Parathyroid adenoma (tissue), 2 donors: ENCODE data around the gene SREBF1.

Experiments
- H2AFZ ChIP-seq: fragments of 300-600 bp; sonication (generic); one replicate; pipeline ENCODE4 v1.7.0; 2017; ENCODE audit warnings: antibody characterized with exemption, mild to moderate bottlenecking
- H3K27ac ChIP-seq: fragments of 300-600 bp; sonication (generic); one replicate; pipeline ENCODE4 v1.7.0; 2017
- H3K27me3 ChIP-seq: fragments of 300-600 bp; sonication (generic); one replicate; pipeline ENCODE4 v1.7.0; 2017; ENCODE audit warnings: low read length; ENCODE audit not compliant: control insufficient read depth, insufficient read depth
- H3K36me3 ChIP-seq: fragments of 300-600 bp; sonication (generic); one replicate; pipeline ENCODE4 v1.7.0; 2017; ENCODE audit warnings: low read length; ENCODE audit not compliant: control insufficient read depth, insufficient read depth
- H3K4me1 ChIP-seq: fragments of 300-600 bp; sonication (generic); one replicate; pipeline ENCODE4 v1.7.0; 2017; ENCODE audit warnings: control low read depth
- H3K4me2 ChIP-seq: fragments of 300-600 bp; sonication (generic); one replicate; pipeline ENCODE4 v1.7.0; 2017; ENCODE audit warnings: low read length
- H3K4me3 ChIP-seq: fragments of 300-600 bp; sonication (generic); one replicate; pipeline ENCODE4 v1.7.0; 2017; ENCODE audit warnings: low read depth, low read length
- H3K79me2 ChIP-seq: fragments of 300-600 bp; sonication (generic); one replicate; pipeline ENCODE4 v1.7.0; 2017; ENCODE audit warnings: control low read depth
- H3K9ac ChIP-seq: fragments of 300-600 bp; sonication (generic); one replicate; pipeline ENCODE4 v1.7.0; 2017; ENCODE audit warnings: mild to moderate bottlenecking
- H3K9me3 ChIP-seq: fragments of 300-600 bp; sonication (generic); one replicate; pipeline ENCODE4 v1.7.0; 2017; ENCODE audit warnings: low read length; ENCODE audit not compliant: control insufficient read depth
- TF ChIP-seq, protein P1 (sequence below): fragments of 300-600 bp; sonication (generic); IDR thresholded peaks from one replicate; pipeline ENCODE4 v1.7.0; 2017; ENCODE audit warnings: antibody characterized with exemption, mild to moderate bottlenecking
- donor health status: primary hyperparathyroidism.

The SREBF1 gene

DNA sequence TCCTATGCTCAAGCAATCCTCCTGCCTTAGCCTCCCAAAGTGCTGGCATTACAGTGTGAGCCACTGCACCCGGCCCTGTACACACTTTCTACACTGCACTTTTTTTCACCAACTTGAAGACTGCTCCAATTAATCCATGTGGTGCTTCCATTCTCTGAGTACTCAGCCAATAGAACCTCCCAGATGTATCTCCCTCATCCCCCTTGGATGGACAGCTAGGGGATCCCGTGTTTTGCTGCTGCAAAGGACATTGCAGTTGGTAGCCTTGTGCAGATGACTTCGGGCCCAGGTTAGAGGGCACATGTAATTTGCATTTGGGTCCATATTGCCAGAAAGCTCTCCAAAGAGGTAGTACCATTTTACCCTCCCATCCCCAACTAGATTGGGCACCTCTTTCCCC lies 59.9 kb downstream of the SREBF1 start:
- no peaks in the 10 kb centered on the region for H3K36me3 ChIP-seq
- no peak overlapping the region for H3K4me2 ChIP-seq
- H3K4me1 ChIP-seq, result peaks cover 8% of the 10 kb centered on the region
- no peaks in the 10 kb centered on the region for H3K9me3 ChIP-seq
- no peak overlapping the region for H3K4me3 ChIP-seq
- H3K27ac ChIP-seq, result no peak overlapping the region
- H3K27me3 ChIP-seq, result no peaks in the 10 kb centered on the region
- peaks cover 26% of the 10 kb centered on the region for H3K79me2 ChIP-seq
- no peak overlapping the region for H2AFZ ChIP-seq
- TF ChIP-seq, protein P1, sequence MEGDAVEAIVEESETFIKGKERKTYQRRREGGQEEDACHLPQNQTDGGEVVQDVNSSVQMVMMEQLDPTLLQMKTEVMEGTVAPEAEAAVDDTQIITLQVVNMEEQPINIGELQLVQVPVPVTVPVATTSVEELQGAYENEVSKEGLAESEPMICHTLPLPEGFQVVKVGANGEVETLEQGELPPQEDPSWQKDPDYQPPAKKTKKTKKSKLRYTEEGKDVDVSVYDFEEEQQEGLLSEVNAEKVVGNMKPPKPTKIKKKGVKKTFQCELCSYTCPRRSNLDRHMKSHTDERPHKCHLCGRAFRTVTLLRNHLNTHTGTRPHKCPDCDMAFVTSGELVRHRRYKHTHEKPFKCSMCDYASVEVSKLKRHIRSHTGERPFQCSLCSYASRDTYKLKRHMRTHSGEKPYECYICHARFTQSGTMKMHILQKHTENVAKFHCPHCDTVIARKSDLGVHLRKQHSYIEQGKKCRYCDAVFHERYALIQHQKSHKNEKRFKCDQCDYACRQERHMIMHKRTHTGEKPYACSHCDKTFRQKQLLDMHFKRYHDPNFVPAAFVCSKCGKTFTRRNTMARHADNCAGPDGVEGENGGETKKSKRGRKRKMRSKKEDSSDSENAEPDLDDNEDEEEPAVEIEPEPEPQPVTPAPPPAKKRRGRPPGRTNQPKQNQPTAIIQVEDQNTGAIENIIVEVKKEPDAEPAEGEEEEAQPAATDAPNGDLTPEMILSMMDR, result no peak
- H3K9ac ChIP-seq, result no peak overlapping the region

DNA sequence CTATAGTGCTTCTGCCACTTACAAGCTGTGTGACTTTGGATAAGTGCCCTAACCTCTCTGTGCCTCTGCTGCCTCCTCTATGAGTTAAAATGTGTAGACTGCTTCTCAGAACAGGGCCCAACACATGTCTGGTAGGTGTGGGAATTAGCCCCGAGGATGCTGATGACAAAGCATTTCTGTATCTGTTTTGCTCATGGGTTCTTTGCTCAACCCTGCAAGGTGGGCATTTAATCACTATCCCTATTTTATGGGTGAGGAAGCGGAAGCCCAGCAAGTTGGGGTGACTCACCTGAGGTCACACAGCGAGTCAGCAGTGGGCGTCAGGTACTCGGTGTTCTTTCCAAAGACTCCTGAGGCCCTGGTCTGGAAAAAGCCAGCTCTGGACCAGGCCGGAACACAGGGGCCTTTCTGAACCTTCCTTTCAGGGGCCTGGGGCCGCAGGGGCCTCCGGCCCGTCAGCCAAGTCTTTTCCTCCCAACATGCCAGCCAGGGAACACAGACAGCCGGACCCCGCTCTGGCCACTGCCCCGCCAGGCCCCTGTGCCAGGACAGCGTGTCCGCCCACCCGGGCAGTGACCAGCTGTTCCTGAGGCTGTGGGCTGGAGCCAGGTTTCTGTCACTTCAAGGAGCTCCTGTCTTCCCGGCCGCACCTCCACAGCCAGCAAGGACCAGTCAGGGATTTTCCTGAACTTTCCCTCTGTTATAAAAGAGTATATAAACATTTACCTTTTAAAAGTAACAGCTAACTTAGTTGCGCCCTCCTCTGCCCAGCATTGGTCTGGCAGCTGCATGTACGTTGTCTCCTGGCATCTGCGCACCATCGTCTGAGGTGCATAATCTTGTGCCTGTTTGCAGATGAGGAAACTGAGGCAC lies 62.5 kb downstream of the SREBF1 start:
- no peak overlapping the region for H3K9ac ChIP-seq
- H3K36me3 ChIP-seq, result no peaks in the 10 kb centered on the region
- peaks cover 46% of the 10 kb centered on the region for H3K79me2 ChIP-seq
- H3K4me2 ChIP-seq, result no peak overlapping the region
- H3K27me3 ChIP-seq, result no peaks in the 10 kb centered on the region
- no peak overlapping the region for H2AFZ ChIP-seq
- TF ChIP-seq, protein P1, result peak; percentile 16
- H3K27ac ChIP-seq, result no peak overlapping the region
- peaks cover 13% of the 10 kb centered on the region for H3K4me1 ChIP-seq
- no peaks in the 10 kb centered on the region for H3K9me3 ChIP-seq
- no peak overlapping the region for H3K4me3 ChIP-seq

DNA sequence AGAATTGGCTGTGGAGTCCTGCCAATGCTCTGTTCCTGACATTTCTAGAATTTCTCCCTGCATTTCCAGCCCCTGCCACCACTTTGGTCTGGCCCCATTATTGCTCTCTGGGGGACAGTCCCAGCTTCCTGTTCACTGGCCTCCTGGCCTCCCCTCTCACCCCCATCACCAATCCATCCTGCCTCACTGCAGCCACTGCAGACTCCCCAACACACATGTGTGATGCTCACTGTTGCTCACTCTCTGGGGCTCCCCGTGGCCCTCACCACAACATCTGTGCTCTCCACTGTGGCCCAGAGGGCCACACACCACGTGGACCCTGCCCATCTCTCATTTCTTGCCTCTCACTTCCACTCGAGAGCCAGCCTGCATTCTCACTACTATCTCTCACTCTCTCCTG lies 64.6 kb downstream of the SREBF1 start:
- Histone ChIP-seq H3K27me3 (no peaks in the 10 kb centered on the region), H3K4me3 (no peak overlapping the region), H3K27ac (no peak overlapping the region), H3K4me2 (no peak overlapping the region), H3K9ac (no peak overlapping the region), H3K79me2 (peaks cover 59% of the 10 kb centered on the region), H3K9me3 (no peaks in the 10 kb centered on the region), H3K36me3 (no peaks in the 10 kb centered on the region), H2AFZ (no peak overlapping the region), H3K4me1 (peaks cover 33% of the 10 kb centered on the region)
- TF ChIP-seq, protein P1, result no peak

DNA sequence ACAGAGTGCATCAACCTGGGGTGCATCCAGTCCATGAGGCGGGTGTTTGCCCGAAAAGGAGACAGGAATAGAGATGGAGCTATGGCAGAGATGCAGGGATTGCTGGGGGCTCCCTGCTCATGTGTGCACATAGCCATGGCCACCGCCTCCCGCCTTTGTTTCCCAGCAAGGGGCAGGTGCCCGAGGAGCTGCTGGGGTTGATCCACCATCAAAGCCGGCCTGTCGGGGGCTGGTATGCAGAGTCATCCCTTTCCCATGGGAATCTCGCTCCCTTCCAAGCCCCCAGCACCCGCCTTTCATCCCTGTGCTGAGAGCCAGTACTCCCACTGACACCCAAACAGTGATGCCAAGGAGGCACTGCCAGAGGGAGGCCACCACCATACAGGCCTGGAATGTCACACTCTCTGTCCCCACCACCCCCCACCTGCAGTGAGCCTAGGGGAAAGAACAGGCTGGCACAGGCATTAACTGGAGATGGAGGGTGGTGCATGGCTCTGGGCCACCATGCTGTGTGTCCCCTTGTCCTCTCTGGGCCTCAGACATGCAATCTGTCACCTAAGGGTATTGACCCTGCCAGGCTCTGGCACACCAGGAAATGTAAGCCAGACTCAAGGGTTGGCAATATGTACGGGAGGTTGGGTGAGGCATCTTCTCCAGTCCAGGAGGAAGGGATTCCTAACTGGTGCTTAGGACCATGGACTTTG lies 65.1 kb downstream of the SREBF1 start:
- Histone ChIP-seq H3K9ac (no peak overlapping the region), H3K27ac (no peak overlapping the region), H3K36me3 (no peaks in the 10 kb centered on the region), H3K79me2 (peaks cover 63% of the 10 kb centered on the region), H3K4me1 (peaks cover 39% of the 10 kb centered on the region), H3K9me3 (no peaks in the 10 kb centered on the region), H3K27me3 (no peaks in the 10 kb centered on the region), H2AFZ (no peak overlapping the region), H3K4me3 (no peak overlapping the region), H3K4me2 (no peak overlapping the region)
- TF ChIP-seq, protein P1, result no peak
